ENCODE data around the gene TCFL5. TPM values are rescaled to one million over a fixed set of nuclear protein-coding genes. Genes with fewer than 3 reads are reported as not detected.
"Not testable (repeated sequence)": the region's sequence is repeated elsewhere in the genome, so short reads cannot be mapped to it uniquely, and the experiment has no call there.

Gene TCFL5
- total and polyA plus RNA-seq, 12 donors: 3.5 to 12.0 (median 5.5) TPM

GRCh38 chr20:62849431-62849830, 12.2 kb downstream of the TCFL5 start:
- no peaks in the 10 kb centered on the region for H3K4me1 ChIP-seq (replicated peaks in 1 of 2)
- intact Hi-C loops (cut with DNase I): no loop called here
- no peak overlapping the region for H3K27ac ChIP-seq
- H3K4me3 ChIP-seq: no peak overlapping the region
- no peaks in the 10 kb centered on the region for H3K9me3 ChIP-seq (replicated peaks in 1 of 3)
- no peaks in the 10 kb centered on the region for H3K27me3 ChIP-seq
- DNase-seq: no peak
- H3K36me3 ChIP-seq (replicated peaks in 1 of 2): peaks cover 0 to 5% of the 10 kb centered on the region in 2 donors
- TF ChIP-seq, protein P1, sequence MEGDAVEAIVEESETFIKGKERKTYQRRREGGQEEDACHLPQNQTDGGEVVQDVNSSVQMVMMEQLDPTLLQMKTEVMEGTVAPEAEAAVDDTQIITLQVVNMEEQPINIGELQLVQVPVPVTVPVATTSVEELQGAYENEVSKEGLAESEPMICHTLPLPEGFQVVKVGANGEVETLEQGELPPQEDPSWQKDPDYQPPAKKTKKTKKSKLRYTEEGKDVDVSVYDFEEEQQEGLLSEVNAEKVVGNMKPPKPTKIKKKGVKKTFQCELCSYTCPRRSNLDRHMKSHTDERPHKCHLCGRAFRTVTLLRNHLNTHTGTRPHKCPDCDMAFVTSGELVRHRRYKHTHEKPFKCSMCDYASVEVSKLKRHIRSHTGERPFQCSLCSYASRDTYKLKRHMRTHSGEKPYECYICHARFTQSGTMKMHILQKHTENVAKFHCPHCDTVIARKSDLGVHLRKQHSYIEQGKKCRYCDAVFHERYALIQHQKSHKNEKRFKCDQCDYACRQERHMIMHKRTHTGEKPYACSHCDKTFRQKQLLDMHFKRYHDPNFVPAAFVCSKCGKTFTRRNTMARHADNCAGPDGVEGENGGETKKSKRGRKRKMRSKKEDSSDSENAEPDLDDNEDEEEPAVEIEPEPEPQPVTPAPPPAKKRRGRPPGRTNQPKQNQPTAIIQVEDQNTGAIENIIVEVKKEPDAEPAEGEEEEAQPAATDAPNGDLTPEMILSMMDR (IDR thresholded peaks at IDR 0.05): no peak
- TF ChIP-seq POLR2A (IDR thresholded peaks at IDR 0.05): no peak

DNA sequence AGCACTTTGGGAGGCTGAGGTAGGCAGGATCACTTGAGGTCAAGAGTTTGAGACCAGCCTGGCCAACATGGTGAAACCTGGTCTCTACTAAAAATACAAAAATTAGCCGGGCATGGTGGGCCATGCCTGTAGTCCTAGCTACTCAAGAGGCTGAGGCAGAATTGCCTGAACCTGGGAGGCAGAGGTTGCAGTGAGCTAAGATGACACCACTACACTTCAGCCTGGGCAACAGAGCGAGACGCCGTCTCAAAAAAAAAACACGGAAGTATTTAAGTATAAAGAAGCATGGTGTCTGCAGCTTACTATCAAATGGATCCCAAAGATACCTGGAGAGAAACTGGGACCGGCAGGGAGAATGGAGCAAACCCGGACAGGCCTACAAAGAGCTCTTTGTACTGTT, 12.7 kb downstream of the TCFL5 start:
- DNase-seq; intact Hi-C loops (cut with DNase I); H3K9me3 ChIP-seq (replicated peaks in 1 of 3); H3K4me1 ChIP-seq (replicated peaks in 1 of 2); H3K27ac ChIP-seq; H3K36me3 ChIP-seq (replicated peaks in 1 of 2); H3K27me3 ChIP-seq; H3K4me3 ChIP-seq: not testable (repeated sequence)
- WGBS, 4 donors: 93 to 97% (median 95%) methylated on average over 7 of the region's 7 CpGs

DNA sequence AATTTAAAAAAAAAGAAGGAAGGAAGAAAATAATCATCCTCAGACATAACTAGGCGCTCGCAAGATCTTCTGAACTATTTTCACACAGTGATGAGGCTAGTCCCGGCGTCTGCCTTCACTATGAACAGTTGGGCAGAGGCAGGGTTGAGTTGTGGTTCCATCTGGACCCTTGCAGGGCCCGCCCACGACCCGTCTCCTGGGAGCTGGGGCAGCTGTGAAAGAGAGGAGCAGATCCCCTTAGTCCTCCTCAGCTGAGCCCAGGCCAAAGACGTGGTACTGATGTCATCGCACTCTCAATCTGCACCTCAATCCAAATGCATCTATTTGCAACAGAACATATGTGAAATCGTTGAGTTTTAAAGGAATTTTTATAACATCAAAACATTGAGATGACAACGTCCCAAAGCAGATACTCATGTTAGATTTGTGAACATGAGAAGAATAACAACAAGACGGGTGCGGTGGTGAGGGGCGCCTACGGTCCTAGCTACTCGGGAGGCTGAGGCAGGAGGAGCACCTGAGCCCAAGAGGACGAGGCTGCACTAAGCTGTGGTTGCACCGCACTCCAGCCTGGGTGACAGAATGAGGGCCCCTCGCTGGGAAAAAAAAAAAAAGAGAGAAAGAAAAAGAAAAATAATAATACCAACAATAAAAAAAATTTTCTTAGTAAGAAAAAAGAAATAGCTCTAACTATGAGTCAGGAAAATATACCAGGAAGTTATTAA, 15.3 kb downstream of the TCFL5 start:
- Histone ChIP-seq H3K4me1 (replicated peaks in 1 of 2) (no peaks in the 10 kb centered on the region), H3K4me3 (no peak overlapping the region), H3K36me3 (replicated peaks in 1 of 2) (no peaks in the 10 kb centered on the region), H3K9me3 (replicated peaks in 1 of 3) (no peaks in the 10 kb centered on the region), H3K27ac (no peak overlapping the region), H3K27me3 (no peaks in the 10 kb centered on the region)
- DNase-seq: peak in 1 of 7 donors; percentile 10
- TF ChIP-seq, protein P1 (IDR thresholded peaks at IDR 0.05): no peak
- TF ChIP-seq POLR2A (IDR thresholded peaks at IDR 0.05): no peak
- WGBS, 4 donors: 93 to 96% (median 95%) methylated on average over 19 of the region's 19 CpGs
- intact Hi-C loops (cut with DNase I): no loop called here

GRCh38 chr20:62845416-62846160, 16.0 kb downstream of the TCFL5 start:
- Histone ChIP-seq H3K27me3 (no peaks in the 10 kb centered on the region), H3K36me3 (replicated peaks in 1 of 2) (no peaks in the 10 kb centered on the region), H3K4me1 (replicated peaks in 1 of 2) (no peaks in the 10 kb centered on the region), H3K9me3 (replicated peaks in 1 of 3) (no peaks in the 10 kb centered on the region), H3K27ac (no peak overlapping the region), H3K4me3 (no peak overlapping the region)
- WGBS, 4 donors: 93 to 96% (median 95%) methylated on average over 16 of the region's 16 CpGs
- DNase-seq: no peak
- no peak for TF ChIP-seq POLR2A (IDR thresholded peaks at IDR 0.05)
- TF ChIP-seq, protein P1 (IDR thresholded peaks at IDR 0.05): no peak
- intact Hi-C loops (cut with DNase I): no loop called here

All from adrenal gland (tissue), 12 donors.